Measurements from ENCODE around the gene FBLIM1.

FBLIM1 gene, protein sequence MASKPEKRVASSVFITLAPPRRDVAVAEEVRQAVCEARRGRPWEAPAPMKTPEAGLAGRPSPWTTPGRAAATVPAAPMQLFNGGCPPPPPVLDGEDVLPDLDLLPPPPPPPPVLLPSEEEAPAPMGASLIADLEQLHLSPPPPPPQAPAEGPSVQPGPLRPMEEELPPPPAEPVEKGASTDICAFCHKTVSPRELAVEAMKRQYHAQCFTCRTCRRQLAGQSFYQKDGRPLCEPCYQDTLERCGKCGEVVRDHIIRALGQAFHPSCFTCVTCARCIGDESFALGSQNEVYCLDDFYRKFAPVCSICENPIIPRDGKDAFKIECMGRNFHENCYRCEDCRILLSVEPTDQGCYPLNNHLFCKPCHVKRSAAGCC

DNA sequence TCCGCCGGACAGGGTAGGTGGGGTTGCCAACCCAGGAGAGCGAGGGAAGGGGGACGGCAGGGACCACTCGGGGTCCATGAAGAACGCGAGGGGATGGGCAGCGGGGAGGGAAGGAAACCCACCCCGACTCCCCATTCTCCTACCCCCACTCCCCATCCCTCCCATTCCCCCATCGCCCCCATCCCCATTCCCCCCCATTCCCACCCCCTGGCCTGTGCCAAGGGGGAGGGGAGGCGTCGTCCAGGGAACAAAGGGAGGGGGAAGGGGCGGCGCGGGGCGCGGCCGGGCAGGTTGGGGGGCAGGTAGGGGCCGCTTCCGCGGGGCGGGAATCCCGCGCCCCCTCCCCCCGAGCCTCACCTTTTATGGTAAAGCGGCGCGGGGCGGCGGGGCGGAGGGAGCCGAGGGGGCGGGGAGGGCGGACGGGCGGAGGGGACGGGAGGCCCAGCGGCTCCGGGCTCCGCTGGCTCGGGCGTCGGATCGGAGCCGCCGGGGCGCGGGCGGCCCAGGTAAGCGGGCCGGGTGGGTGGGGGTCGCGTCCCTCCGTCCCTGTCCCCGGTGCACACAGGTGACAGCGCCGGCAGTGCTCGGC lies at the start of gene FBLIM1:
Gene FBLIM1, plus strand, starts transcription at position 453 of the 589 bp plus-strand sequence. CDS start 6,189 bp downstream, outside the sequence.
- DNase-seq = peak; percentile 47

GRCh38 chr1:15709226-15709625 lies 49.4 kb upstream of the FBLIM1 start:
- DNase-seq = no peak

GRCh38 chr1:15712168-15712567 lies 46.4 kb upstream of the FBLIM1 start:
- DNase-seq = no peak

DNA sequence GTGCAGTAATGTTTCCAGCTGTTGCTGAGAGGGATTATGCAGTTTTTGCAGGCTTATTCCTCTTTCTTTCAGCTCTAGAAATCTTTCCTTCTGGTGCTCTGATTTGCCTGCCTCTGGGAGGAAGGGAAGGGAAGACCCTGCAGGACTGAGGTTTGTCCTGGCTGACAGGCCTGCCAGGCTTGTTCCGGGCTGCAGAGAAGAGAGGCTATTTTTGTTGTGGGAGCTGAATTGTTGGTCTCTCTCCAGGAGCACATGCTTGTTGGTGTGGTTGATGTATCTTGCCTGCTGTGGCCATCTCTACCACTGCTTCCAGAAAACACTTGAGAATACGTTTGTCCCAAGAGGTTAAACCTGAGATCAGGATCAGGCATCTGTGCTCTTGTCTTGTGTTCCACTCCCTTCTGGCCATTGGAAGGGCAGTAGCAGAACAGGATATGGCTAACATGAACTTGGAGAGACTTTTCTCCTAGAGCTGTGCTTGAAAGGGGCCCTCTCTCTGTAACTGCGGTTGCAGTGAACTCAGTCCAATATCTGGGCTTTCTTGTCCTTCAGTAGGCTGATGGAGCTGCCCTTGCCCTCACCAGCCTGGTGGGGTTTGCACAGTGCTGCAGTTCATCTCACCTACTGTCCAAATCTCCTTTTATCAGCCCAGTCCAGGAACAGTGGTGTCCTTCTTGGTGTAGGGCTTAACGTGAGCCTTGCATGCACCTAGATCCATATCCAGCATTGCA lies 44.0 kb upstream of the FBLIM1 start:
- no peak for DNase-seq

- DNase-seq = no peak
Measured at GRCh38 chr1:15717418-15718125, 41.0 kb upstream of the FBLIM1 start.

GRCh38 chr1:15718199-15718601 lies 40.4 kb upstream of the FBLIM1 start:
- DNase-seq = no peak

GRCh38 chr1:15719381-15720120 lies 39.0 kb upstream of the FBLIM1 start:
- DNase-seq = no peak

DNA sequence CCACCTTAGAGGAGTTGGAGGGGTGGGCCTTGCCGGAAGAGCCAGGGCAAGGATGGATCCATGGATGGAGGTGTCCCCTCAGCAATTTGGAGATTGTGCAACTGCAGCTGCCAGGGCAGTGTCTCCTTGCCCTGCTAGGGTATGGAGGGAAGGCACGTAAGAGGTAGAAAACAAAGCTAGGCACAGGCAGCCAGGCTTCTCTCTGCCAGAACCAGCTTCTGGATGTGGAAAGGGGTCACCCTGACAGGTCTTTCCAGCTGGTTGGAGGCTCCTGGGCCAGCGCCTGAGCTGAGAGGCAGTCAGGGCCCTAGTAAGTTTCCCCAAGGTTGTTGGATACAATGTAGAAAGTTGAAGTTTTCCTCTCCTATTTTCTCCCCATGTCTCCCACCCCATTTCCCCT lies 37.7 kb upstream of the FBLIM1 start:
- DNase-seq = no peak

- DNase-seq = no peak
Measured at GRCh38 chr1:15722411-15722810, 36.2 kb upstream of the FBLIM1 start.

DNA sequence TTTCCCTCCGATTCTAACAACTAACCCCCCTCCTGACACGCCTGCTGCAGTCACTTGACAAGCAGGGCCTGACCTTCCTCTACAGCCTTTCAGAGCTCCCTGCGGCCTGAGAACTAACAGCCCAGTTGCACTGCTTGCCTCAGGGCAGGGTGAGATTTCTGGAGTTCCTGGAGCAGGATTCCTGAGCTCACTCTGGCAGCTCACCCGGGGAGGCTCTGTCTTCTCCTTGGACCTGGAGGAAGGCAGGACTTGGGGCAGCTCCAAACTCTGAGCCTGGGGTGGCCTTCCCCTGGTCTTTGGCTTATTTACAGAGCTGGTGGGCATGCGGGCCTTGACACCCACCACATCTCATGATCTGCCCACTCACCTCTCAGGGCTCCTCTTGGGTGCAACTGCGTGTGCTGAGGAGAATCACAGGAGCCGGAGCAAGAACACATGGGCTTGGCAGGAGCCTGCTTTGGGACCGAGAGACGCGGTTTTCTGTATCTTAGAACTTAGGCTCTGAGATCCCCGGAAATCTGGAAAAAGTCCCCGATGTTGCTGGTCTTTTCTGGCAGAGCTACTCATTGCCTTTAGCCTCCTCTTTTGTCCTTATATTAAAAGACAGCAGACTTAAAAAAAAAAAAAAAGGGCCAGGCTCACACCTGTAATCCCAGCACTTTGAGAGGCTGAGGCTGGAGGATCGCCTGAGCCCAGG lies 35.6 kb upstream of the FBLIM1 start:
- DNase-seq = no peak

DNA sequence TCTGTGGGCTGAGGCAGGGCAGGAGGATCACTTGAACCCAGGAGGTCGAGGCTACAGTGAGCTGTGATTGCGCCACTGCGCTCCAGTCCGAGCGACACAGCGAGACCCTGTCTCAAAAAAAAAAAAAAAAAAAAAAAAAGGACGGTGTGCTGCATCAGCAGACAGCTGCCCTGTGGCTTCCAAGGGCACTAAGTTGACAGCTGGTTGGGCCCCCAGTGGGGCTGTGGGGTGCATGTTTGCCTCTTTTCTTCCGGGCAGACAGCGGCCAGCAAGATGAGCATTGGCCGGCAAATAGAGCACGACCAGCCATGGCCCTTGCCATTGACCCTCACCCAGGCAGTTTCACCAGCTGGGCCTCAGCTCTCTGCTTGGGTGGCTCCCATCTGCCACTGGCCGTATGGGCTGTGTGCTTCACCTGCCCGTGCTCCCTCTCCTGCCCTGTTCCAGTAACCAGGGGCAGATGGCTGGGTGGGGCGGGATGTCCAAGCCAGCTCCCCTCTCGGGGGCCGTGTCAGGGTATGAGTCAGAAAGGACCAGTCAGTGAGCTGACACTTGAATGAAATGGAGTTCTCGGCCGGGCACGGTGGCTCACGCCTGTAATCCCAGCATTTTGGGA lies 34.9 kb upstream of the FBLIM1 start:
- DNase-seq = no peak

GRCh38 chr1:15724949-15725880 lies 33.4 kb upstream of the FBLIM1 start:
- DNase-seq = no peak

DNA sequence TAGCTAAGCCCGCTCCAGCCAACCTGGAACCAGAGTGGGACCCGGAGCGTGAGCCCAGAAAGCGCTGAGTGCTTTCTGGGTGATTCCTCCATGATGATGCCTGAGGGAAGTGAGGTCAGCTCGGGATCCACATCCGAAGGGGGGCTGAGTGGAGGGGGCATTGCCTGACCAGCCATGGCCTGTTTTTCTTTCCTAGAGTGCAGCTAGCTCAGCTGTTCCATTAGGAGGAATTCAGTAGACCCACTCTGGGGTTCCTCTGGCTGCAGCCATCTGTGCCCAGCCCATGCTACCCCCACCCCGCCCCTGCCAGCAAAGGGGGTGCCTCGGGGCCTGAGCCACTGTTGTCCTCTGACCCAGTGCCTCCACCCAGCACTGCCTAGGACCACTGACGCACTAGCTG lies 32.1 kb upstream of the FBLIM1 start:
- DNase-seq = no peak

DNA sequence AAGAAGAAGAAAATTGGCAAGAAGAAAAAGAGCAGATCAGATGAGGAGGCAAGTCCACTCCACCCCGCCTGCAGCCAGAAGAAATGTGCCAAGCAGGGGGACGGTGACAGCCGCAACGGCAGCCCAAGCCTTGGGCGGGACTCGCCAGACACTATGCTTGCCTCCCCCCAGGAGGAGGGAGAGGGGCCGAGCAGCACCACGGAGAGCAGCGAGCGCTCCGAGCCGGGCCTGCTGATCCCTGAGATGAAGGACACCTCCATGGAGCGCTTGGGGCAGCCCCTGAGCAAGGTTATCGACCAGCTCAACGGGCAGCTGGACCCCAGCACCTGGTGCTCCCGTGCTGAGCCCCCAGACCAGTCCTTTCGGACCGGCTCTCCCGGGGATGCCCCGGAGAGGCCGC lies 31.6 kb upstream of the FBLIM1 start:
- DNase-seq = no peak

DNA sequence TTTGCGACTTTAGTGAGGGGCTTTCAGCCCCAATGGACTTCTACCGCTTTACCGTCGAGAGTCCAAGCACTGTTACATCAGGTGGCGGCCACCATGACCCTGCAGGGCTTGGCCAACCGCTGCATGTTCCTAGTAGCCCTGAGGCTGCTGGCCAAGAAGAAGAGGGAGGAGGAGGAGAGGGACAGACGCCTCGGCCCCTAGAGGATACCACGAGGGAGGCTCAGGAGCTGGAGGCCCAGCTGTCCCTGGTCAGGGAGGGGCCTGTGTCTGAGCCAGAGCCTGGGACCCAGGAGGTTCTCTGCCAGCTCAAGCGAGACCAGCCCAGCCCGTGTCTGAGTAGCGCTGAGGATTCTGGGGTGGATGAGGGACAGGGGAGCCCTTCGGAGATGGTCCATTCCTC lies 31.2 kb upstream of the FBLIM1 start:
- no peak for DNase-seq

- no peak for DNase-seq
Measured at GRCh38 chr1:15727866-15728534, 30.6 kb upstream of the FBLIM1 start.

DNA sequence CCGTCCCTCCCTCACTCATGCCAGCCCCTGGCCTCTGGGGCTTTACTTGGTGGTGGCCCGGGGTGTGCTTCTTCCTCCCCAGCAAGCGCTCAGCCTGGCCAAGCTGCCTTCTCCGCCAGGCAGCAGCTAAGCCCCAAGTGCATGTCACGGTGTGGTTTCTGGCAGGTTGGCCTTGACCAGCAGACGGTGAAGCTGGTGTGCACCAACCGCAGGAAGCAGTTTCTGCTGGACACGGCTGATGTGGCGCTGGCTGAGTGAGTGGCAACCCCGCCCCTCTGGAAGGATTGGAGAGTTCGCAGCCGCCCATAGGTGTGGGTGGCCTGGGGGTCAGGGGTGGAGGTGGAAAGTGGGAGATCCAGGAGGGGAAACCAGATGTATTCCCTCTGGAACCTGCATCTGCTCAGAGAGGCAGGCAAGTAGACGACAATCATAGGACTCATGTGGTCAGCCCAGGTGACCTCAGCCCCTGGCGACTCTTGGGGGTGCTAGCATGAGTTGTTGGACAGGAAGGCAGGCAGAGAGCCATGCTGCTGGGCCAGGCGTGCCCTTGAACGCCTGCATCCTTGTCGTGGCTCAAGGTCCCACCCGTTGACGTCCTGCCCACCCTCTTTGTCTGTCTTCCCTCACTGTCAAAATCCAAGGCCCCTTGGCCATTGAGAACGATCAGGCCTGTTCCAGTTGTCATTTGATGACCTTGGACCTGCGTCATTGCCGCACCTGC lies 29.5 kb upstream of the FBLIM1 start:
- no peak for DNase-seq

DNA sequence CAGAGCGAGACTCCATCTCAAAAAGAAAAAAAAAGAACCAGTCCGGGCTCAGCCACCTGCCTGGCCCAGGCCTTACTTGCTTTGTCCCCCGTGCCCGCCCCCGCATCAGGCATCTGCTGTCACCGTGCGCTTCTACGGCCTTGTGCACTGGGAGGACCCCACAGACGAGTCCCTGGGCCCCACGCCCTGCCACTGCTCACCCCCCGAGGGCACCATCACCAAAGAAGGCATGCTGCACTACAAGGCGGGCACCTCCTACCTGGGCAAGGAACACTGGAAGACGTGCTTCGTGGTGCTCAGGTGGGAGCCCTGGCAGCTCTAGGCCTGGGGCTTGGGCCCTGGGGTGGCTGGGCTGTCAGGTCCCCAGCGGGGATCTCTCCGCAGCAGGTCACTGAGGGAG lies 28.2 kb upstream of the FBLIM1 start:
- DNase-seq = no peak

DNA sequence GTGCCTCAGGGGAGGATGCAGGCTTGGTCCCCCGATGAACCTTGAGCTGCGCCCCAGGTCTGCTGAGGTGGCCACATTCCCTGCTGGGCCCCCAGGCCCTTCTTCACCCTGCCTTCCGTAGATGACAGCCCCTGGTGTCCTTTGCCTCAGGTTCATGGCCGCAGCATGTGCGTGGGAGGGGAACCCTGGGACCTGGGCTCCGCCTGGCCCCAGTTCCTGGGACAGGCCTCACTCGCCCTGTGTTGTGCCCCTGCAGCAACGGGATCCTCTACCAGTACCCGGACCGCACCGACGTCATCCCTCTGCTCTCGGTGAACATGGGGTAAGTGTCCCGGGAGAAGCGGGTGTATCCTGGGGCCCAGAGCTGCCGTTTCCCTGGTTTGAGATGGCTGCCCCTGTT lies 27.7 kb upstream of the FBLIM1 start:
- DNase-seq = no peak
